ENCODE results near the gene SNAP23.

GRCh38 chr15:42449770-42450424 is 45.5 kb upstream of the SNAP23 start:
- TF ChIP-seq CTCF (optimal IDR thresholded peaks at IDR 0.05 in 1 of 3, IDR thresholded peaks at IDR 0.05 in 1 of 3, conservative IDR thresholded peaks at IDR 0.05 in 1 of 3; ENCODE audit: extremely low read depth in 1 of 3, insufficient read depth in 2 of 3, low read length in 3 of 3) (no peak), EZH2 (IDR thresholded peaks at IDR 0.05; ENCODE audit: low read length) (no peak)
